ENCODE measurements around the gene PIM2.

PIM2 gene

DNA sequence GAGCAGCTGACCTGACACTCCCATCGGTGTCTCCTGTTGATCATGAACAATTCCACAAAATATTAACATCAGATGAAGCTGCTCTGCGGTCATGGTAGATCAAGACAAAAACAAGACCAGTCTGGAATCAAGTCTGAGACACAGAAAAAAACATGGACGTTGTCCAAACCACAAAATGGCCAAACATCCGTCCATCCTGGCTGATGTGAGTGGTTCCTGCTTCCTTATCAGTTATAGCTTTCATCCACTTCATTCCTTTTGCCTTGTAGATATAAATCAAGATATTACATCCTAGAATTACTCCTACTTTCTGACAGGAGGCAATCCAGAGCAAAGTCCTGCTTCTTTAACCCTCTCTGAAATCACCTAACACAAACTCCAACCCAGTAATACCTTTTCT lies 54.6 kb downstream of the PIM2 start:
- ATAC-seq (replicated peaks; ENCODE audit: extremely low read depth, poor library complexity, severe bottlenecking): no peak

More for the DNA sequence above, 54.6 kb downstream of the PIM2 start:
- Mint-ChIP-seq H3K4me3 (no peak overlapping the region), H3K4me1 (no peaks in the 10 kb centered on the region), H3K27me3 (no peaks in the 10 kb centered on the region), H3K27ac (ENCODE audit: low read depth) (no peak overlapping the region), H3K9me3 (no peaks in the 10 kb centered on the region), H3K36me3 (ENCODE audit: insufficient read depth) (no peaks in the 10 kb centered on the region)
- DNase-seq (ENCODE audit: low spot score in 2 of 2): no peak

All from central memory CD8-positive, alpha-beta T cell (primary cell).